HG03135 (cell line): ENCODE data around the gene DRC3.

Source experiments
- ATAC-seq: cut with Tn5 transposase; IDR thresholded peaks from one replicate; pipeline ENCODE4 v1.9.1; 2021; ENCODE audit warnings: mild to moderate bottlenecking, moderate library complexity; ENCODE audit not compliant: unreplicated experiment

The DRC3 gene

GRCh38 chr17:18042983-18043382, 70.3 kb downstream of the DRC3 start:
- no peak for ATAC-seq

DNA sequence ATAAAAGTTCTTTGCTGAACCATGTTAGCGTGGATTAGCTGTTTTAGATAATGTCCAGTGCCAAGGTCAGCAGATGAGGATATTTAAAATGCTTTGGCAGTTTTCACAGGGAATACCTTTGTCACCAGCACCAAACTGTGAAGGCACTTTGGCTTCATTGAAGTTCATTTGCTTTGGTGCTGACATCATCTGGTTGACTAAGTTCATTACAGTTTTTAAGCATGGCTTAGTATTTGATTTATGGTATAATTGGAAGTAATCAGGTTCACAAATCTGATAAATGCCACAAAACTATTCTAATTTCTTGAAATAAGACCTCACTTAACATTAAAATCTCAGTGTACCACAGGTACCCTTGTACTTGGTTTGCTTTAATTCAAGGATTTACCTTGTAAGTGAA, 70.8 kb downstream of the DRC3 start:
- no peak for ATAC-seq

DNA sequence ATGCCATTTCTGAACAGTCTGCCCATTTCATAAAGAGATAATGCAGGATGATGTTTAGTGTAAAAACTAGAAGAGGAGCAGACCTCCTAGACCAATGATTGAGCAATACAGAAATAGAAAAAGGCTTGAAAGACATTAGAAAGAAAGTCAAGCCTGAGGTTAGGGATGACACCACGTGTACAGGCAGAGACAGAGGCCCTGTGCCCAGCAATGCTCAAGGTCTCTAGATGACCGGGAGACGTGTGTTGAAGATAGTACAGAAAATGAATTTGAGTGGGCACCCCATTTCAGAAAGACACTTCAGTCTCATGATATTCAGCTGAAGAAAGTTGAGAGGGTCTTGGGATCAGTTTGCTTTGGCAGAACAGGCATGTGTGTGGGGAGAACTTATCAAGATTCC, 71.9 kb downstream of the DRC3 start:
- ATAC-seq = no peak

DNA sequence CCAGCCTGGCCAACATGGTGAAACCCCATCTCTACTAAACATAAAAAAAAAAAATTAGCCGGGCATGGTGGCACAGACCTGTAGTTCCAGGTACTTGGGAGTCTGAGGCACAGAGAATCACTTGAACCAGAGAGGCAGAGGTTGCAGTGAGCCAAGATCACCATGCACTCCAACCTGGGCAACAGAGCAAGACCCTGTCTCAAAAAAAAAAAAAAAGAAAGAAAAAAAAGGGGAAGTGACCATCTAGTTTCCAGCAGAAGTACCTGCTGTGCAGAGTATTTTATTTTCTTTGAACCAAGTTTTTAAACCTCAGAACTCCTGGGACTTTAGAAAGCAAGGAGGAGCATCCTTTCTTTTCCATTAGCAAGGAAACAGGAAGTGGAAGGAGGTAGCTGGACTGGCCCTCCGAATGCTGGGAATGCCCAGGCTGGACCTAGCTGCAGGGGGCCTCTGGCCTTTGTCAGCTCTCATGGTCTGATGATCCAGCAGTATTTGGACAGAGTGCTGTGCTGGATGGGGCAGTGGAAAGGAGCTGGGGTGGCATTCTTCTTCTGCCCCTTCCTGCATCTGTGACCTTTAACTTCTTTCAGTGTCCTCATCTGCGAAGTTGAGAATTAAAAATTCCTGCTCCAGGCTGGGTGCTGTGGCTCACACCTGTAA, 73.2 kb downstream of the DRC3 start:
- ATAC-seq = no peak

- no peak for ATAC-seq
Observed at GRCh38 chr17:18055597-18055996, 82.9 kb downstream of the DRC3 start.

GRCh38 chr17:18056214-18056613, 83.6 kb downstream of the DRC3 start:
- ATAC-seq = no peak

- no peak for ATAC-seq
Observed at GRCh38 chr17:18059283-18059682, 86.6 kb downstream of the DRC3 start.

- ATAC-seq = no peak
Observed at GRCh38 chr17:18064053-18064452, 91.4 kb downstream of the DRC3 start.

- no peak for ATAC-seq
Observed at GRCh38 chr17:18065546-18065945, 92.9 kb downstream of the DRC3 start.
